Stimulated activated CD4-positive, alpha-beta T cell treated with anti-CD3 and anti-CD28 coated beads, TNF-alpha, amount 100 ng/mL, for 4 hours (primary cell): ENCODE results near the gene TRPM8.

Experiments used
- DNase-seq, 3 experiments: peaks; one replicate each; pipeline ENCODE4 v3.0.0-alpha.2; 2020; ENCODE audit warnings: low read depth in 3 of 3

The TRPM8 gene

DNA sequence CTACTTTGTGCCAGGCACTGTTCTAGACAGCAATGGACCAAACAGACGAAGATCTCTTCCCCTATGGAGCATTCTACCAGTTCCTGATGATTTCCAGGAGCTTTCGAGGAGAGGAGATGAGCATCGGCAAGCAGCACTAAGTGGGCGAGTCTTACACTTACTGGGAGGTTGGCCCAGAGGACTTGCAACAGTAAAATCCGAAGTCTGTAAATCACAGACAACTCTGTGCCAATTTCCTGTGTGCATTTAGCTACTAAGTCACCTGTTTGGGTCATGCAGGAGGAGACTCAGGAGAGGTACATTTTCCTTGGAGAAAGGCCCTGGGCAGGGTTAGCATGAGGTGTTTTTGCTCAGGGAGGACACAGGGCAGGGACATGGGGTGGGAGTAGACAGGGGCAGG, 58.9 kb downstream of the TRPM8 start:
- no peak for DNase-seq

GRCh38 chr2:233976690-233977294, 59.6 kb downstream of the TRPM8 start:
- no peak for DNase-seq

DNA sequence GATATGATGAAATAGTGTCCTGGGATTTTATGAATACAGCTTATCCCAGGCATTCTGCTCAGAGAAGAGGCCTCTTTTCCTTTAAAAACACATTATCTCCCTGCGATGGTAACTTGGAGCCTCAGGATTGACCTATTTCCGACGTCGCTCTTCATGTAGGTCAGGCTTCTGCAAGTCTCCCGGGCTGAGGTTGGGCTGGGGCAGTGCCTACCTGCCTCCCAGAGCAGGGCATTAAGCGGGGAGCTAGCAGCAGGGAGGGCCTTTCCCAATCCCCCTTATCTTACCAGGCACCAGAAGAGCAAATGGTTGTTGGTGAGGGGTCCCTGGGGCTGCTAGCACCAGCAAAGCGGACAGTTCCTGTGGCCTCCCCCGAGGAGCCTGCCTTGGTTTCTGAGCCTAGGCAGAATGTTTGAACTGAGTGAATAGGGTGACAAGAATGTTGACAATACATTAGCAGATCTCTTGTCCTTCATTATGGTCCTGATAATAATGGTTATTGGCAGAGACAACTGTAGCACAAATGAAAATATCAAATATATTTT, 60.2 kb downstream of the TRPM8 start:
- no peak for DNase-seq

GRCh38 chr2:233979748-233980147, 62.6 kb downstream of the TRPM8 start:
- no peak for DNase-seq

DNA sequence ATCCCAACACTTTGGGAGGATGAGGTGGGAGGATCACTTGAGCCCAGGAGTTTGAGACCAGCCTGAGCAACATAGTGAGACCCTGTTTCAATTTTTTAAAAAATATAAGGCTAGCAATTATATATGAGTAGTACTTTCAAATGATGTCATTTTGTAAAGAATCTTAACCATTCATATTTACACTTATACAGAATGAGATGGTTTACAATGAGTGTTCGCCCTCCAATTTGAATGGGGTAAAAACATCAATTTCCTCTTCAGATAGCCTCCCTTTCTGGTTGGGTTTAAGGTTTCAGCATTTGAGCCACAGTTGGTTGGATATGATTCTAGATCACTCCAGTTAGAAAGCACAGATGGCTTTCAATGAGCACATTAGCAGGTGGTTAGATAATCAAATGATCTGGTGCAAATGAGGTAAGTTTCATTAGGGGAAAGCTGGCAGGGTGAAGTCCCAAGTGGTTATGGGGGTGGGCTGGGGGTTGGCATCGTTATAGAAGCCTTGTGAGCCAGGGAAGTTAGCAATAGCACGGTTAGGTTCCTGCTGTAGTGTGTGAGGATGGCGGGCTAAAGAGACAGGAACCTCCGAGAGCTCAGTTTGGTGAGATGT, 63.9 kb downstream of the TRPM8 start:
- no peak for DNase-seq

DNA sequence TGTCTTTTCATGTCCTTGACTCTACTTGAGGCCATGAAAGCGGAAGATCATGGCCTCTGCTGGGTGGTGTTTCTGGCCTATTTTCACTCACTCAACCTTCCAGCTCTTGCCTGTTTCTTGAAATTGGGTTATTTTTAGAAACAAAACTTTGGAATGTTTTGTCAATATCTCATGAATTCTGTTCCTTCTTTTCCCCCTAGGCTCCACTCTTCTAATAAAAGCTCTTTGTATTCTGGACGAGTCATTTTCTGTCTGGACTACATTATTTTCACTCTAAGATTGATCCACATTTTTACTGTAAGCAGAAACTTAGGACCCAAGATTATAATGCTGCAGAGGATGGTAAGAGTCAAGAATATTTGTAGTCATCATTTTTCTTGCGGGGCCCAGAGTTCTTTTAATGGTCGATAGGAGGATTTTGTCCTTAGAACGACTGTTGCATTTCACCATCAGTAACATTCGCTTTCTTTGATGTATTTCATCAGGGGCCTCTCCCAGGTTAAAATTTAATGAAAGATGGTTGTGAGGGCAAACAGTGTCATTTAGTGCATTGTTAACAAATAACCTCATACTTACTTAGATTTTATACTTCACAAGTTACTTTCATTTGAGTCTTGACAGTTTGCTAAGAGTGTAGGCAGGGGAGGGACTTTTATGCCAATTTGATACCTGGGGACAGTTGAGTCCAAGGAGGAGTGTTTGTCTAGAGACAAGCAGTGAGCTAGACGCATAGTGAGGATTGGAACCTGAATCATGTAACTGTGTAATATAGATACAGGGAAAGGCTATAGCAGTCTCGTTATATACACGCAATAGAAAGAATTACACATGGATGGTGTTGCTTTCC, 64.6 kb downstream of the TRPM8 start:
- DNase-seq: no peak

GRCh38 chr2:233982421-233983121, 65.4 kb downstream of the TRPM8 start:
- no peak for DNase-seq

- DNase-seq: no peak
Observed at GRCh38 chr2:233983445-233983844, 66.3 kb downstream of the TRPM8 start.

DNA sequence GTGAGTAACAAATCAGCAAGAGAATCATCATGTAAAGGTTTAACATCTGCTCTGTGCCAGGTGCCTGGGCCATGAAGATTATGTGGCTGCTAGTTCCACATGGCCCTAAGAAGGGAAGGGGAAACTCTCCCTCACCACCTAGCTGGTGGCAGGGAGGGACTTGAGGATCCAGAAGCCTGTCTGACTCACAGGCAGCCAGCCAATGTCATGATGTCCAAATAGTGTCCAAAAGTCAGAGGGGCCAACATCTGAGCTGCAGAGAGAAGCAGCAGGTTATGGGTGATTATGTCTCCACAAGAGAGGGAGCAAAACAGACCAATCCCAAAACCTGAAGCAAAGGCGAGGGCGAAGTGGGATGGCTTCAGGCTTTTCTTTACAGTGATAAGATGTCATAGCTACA, 71.4 kb downstream of the TRPM8 start:
- DNase-seq: no peak

- DNase-seq: no peak
Observed at GRCh38 chr2:233989221-233989858, 72.2 kb downstream of the TRPM8 start.

GRCh38 chr2:233990261-233990798, 73.2 kb downstream of the TRPM8 start:
- DNase-seq: peak in 1 of 3 experiments; percentile 18

DNA sequence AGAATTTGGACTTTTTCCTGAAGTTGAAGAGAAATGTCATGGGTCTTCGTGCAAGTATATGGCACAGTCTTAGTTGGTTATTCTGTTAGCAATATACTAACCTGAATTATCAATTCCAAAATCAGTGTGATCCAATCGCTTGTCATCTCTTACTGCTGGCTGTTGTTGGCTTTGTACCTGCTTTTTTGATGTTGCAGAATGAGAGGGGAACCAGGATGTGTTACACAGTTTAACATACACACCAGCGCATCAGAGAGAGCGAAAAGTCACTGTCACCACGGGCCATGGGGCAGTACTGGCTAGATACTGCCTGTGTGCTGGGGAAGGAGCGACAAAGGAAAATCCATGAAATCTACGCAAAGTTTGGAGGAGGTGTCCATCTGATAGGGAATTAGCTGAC, 74.0 kb downstream of the TRPM8 start:
- DNase-seq: no peak

DNA sequence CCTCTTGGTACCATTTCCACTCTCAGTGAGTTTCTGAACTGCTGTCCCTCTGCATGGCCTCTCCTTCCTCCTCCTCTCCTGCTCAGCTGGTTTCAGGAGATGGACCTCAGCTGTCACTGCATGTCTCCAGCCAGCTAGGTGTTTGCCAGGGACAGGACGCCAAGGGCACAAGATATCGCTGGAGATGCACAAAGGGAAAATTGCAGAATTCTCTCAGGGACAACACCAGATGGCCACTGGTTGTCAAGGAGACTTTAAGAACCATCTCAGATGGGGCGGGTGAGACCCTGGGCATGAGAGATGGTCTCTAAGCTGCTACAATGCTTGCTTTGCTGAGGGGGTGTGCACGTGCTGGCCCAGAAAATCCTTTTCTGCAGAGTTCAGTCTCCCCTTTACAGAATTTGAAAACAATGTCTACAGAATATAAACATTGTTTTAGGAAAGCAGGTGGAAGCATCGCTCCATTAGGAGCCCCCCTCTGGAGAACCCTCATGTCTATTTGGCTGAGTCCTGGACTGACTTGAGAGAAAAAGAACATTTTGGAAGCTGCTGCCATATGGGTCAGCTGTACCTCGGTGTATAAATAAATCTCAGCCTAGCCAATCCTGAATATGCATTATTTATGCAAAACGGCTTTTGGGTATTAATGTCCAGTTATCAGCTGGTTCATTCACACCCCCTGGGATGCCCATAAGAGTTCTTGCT, 75.5 kb downstream of the TRPM8 start:
- DNase-seq: no peak

- DNase-seq: no peak
Observed at GRCh38 chr2:233993461-233993860, 76.3 kb downstream of the TRPM8 start.

GRCh38 chr2:233994151-233994550, 77.0 kb downstream of the TRPM8 start:
- DNase-seq: no peak

DNA sequence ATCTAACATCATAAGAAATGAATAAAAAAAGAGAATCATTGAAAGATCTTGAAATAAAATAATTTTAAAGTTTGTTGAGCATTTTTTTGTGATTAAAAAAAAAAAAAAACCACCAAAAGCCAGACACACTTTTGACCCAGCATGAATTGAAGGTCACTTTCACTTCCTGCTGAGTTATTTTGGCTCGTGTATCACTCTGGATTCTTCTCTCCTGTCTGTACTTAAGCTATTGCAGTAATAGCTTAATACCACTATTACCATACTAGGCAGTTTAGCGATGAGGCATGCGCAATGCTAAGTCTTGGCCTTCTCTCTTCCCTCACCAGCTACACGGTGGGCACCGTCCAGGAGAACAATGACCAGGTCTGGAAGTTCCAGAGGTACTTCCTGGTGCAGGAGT, 78.8 kb downstream of the TRPM8 start:
- DNase-seq: no peak

- DNase-seq: no peak
Observed at GRCh38 chr2:233996461-233996860, 79.3 kb downstream of the TRPM8 start.

DNA sequence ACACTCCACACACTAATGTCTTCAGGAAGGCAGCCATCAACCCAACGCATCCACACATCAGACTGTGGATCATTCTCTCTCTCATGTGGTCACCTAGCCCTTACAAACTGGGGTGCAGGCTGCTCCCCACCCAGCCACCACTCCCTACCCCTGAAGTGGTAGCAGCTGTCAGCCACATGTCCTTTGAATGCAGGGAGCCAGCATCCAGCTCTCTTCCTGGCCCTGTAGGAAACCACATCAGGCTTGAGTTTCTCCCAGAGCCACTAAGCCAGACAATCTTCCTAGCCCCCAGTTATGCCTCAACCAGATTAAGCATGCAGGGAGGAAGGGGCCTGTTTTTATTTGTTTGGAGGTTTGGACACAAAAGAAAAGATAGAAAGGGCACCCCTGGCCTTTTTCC, 80.5 kb downstream of the TRPM8 start:
- no peak for DNase-seq

DNA sequence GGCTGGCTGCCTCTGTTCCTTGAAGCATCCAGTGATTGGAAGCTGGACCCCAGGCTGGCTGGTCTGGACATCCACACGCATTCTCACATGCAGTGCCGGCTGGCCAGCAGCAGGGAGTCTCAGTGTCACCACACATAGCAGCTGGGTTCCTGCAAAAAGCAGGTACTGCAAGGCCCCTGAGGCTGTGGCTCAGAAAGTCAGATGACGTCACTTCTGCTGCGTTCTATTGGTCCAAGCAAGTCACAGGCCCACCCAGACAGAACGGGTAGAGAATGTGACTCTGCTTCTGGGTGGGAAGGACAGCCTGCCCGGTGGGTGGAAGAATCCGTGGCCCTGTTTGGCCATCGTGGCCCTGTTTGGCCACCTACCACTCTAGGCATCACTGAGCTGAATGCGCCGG, 82.0 kb downstream of the TRPM8 start:
- DNase-seq: no peak

- DNase-seq: no peak
Observed at GRCh38 chr2:234001380-234002160, 84.4 kb downstream of the TRPM8 start.
